ENCODE data around the gene SLC9A1. TPM values are rescaled to one million over a fixed set of nuclear protein-coding genes. Genes with fewer than 3 reads are reported as not detected.

Gene SLC9A1
- total and polyA plus RNA-seq, 2 of the 8 experiments (the other 6 are each of a cell fraction or from before 2014, with no cell fraction given), result 11.3 to 25.1 TPM

DNA sequence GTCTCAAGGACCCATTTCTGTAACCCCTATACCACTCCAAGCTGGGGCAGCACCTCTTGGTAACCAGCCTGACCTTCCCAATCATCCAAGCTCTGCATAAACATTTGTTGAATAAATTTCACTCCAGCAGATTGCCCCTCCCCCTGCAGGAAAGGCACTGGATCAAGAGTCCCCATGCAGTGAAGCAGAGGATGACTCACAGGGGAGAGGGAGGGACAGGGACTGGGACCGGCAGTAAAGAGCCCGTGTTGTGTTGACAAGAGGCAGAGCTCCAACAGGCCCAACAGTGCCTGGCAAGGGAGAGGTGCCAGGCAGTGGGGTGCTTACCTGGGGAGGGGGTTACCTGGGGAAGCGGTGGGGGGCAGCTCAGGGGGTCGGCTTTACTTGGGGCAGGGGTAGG, 32.3 kb downstream of the SLC9A1 start:
- Histone ChIP-seq H4K20me1 (replicated peaks in 1 of 2; ENCODE audit: control insufficient read depth in 1 of 2, insufficient read depth in 2 of 2, low read length in 2 of 2) (peaks cover 0 to 2% of the 10 kb centered on the region in 2 experiments), H4K5ac (ENCODE audit: insufficient read length, low read depth, low read length) (no peak overlapping the region), H3K27me3 (replicated peaks in 1 of 4; ENCODE audit: control insufficient read depth in 3 of 4, extremely low read depth in 1 of 4, insufficient read depth in 3 of 4, low read length in 3 of 4) (no peaks in the 10 kb centered on the region), H3K4me2 (ENCODE audit: insufficient read depth in 1 of 2, low read depth in 2 of 2, low read length in 2 of 2) (no peak overlapping the region), H3K23me2 (ENCODE audit: low read depth, low read length) (no peaks in the 10 kb centered on the region), H2BK12ac (ENCODE audit: low read depth, low read length) (no peak overlapping the region), H3K23ac (ENCODE audit: insufficient read length) (no peak overlapping the region), H2BK15ac (ENCODE audit: low read length) (no peak overlapping the region), H3K14ac (ENCODE audit: insufficient read length) (no peak overlapping the region), H3K9me3 (ENCODE audit: insufficient read depth in 2 of 2, low read depth in 1 of 2, low read length in 1 of 2) (no peaks in the 10 kb centered on the region), H2BK20ac (ENCODE audit: low read length) (no peak overlapping the region), H3K79me1 (ENCODE audit: low read depth, low read length) (no peaks in the 10 kb centered on the region), H2BK5ac (ENCODE audit: low read depth, low read length) (no peak overlapping the region), H3K56ac (replicated peaks; ENCODE audit: insufficient read length, low read depth, low read length) (no peak overlapping the region), H2BK120ac (replicated peaks; ENCODE audit: low read depth, low read length) (no peak overlapping the region), H3K27ac (ENCODE audit: low read depth, low read length) (no peak overlapping the region), H3K9ac (replicated peaks in 1 of 4; ENCODE audit: extremely low read depth in 1 of 4, low read depth in 3 of 4, low read length in 3 of 4) (no peak overlapping the region), H3K36me3 (ENCODE audit: control insufficient read depth in 2 of 4, insufficient read depth in 4 of 4, low read length in 3 of 4) (no peaks in the 10 kb centered on the region), H3K4me3 (ENCODE audit: extremely low read depth in 1 of 4, insufficient read depth in 2 of 4, low read depth in 3 of 4, low read length in 4 of 4) (no peak overlapping the region), H3K4ac (replicated peaks; ENCODE audit: insufficient read length, low read depth, low read length) (no peak overlapping the region), H3K18ac (ENCODE audit: extremely low read depth, low read length) (no peak overlapping the region), H2AK5ac (ENCODE audit: low read depth, low read length) (no peak overlapping the region), H4K91ac (replicated peaks; ENCODE audit: insufficient read length, low read length) (no peak overlapping the region), H2AFZ (ENCODE audit: low read length) (no peak overlapping the region), H4K8ac (ENCODE audit: extremely low read depth, insufficient read depth, low read length) (no peak overlapping the region), H3K4me1 (replicated peaks in 1 of 4; ENCODE audit: control insufficient read depth in 3 of 4, insufficient read depth in 4 of 4, low read length in 3 of 4) (peaks cover 0 to 9% (median 3%) of the 10 kb centered on the region in 4 experiments; a peak in 3 of 7 replicates), H3K79me2 (ENCODE audit: control insufficient read depth in 1 of 2, insufficient read depth in 2 of 2, low read length in 2 of 2) (no peaks in the 10 kb centered on the region)
- no peak for FAIRE-seq
- TF ChIP-seq TAF1 (IDR thresholded peaks at IDR 0.05; ENCODE audit: low read depth, low read length) (no peak), SP2 (IDR thresholded peaks at IDR 0.05; ENCODE audit: low read length) (no peak), JUND (IDR thresholded peaks at IDR 0.05; ENCODE audit: low read length) (peak; percentile 70), TBP (IDR thresholded peaks at IDR 0.05; ENCODE audit: low read depth, low read length) (no peak), CBX8 (IDR thresholded peaks at IDR 0.05; ENCODE audit: borderline replicate concordance, low read depth, low read length) (no peak)
- POLR2A ChIA-PET (ENCODE audit: partially characterized antibody), result interaction anchor here (0.5 to 1.2 kb wide), 5 partner anchors 10 to 156 kb away, joined by 3 to 5 read pairs (median 3); no protein-coding TSS in a partner anchor
- DNase-seq (ENCODE audit: low read depth in 1 of 2, low spot score in 2 of 2), result no peak
- CTCF ChIA-PET (ENCODE audit: partially characterized antibody), result interaction anchor here (0.7 to 12.7 kb wide), 6 partner anchors 11 to 678 kb away, joined by 3 to 114 read pairs (median 3); no protein-coding TSS in a partner anchor
- 80% methylated on average over 4 of the region's 4 CpGs; no CpG with 5 or more reads in 1 of the 2 experiments for WGBS, 2 experiments (ENCODE audit: extremely low coverage in 1 of 2, insufficient coverage in 1 of 2, insufficient read length in 1 of 2, insufficient replicate concordance in 2 of 2, low coverage in 1 of 2, low lambda C conversion rate in 2 of 2, missing lambda C conversion rate in 1 of 2)

Data from H1 (cell line).